Liver (tissue), 9 donors: Measurements from ENCODE around the gene HSD17B13. TPM values are rescaled to one million over a fixed set of nuclear protein-coding genes. Genes with fewer than 3 reads are reported as not detected.

ENCODE experiments used
- DNase-seq: peaks from one replicate; pipeline ENCODE4 v3.0.0-alpha.2; 2017; ENCODE audit warnings: low spot score
- H3K27ac ChIP-seq, 2 donors: one replicate each; pipeline ENCODE4 v1.7.0; 2013; ENCODE audit warnings: inconsistent platforms in 2 of 2, low read length in 2 of 2, control low read depth in 1 of 2, low read depth in 1 of 2, mild to moderate bottlenecking in 1 of 2
- H3K27me3 ChIP-seq, 4 donors: one replicate each; pipeline versions ENCODE4 v1.6.1 to v1.7.0; 2013; ENCODE audit warnings: low read length in 3 of 4, inconsistent platforms in 1 of 4, mild to moderate bottlenecking in 1 of 4, moderate library complexity in 1 of 4; ENCODE audit not compliant: control insufficient read depth in 4 of 4, insufficient read depth in 4 of 4
- H3K36me3 ChIP-seq, 4 donors: one replicate each; pipeline versions ENCODE4 v1.6.1 to v1.7.0; 2013; ENCODE audit warnings: low read length in 3 of 4, mild to moderate bottlenecking in 3 of 4, low read depth in 1 of 4, moderate library complexity in 1 of 4; ENCODE audit not compliant: control insufficient read depth in 4 of 4, insufficient read depth in 3 of 4
- H3K4me1 ChIP-seq, 4 donors: one replicate each; pipeline versions ENCODE4 v1.6.1 to v1.7.0; 2013; ENCODE audit warnings: low read length in 3 of 4, mild to moderate bottlenecking in 3 of 4, moderate library complexity in 1 of 4; ENCODE audit not compliant: control insufficient read depth in 4 of 4, insufficient read depth in 4 of 4
- H3K4me3 ChIP-seq, 3 donors: one replicate each; pipeline versions ENCODE4 v1.6.1 to v1.7.0; 2013; ENCODE audit warnings: low read length in 3 of 3, control low read depth in 1 of 3, low read depth in 1 of 3, mild to moderate bottlenecking in 1 of 3
- H3K9ac ChIP-seq, 2 donors: one replicate each; pipeline ENCODE4 v1.7.0; 2013; ENCODE audit warnings: low read length in 2 of 2, mild to moderate bottlenecking in 2 of 2, moderate library complexity in 2 of 2, control low read depth in 1 of 2, low read depth in 1 of 2
- H3K9me3 ChIP-seq, 4 donors: one replicate each; pipeline versions ENCODE4 v1.6.1 to v1.7.0; 2013; ENCODE audit warnings: low read length in 3 of 4; ENCODE audit not compliant: control insufficient read depth in 4 of 4
- EGR1 ChIP-seq, 2 donors: IDR thresholded peaks; 2 replicates each; pipeline ENCODE4 v1.6.1; 2016 to 2018; ENCODE audit warnings: antibody characterized with exemption in 2 of 2, low read depth in 2 of 2
- FOXA1 ChIP-seq: IDR thresholded peaks from 2 replicates; pipeline ENCODE4 v1.6.1; 2016; ENCODE audit warnings: antibody characterized with exemption
- FOXA2 ChIP-seq: IDR thresholded peaks from 2 replicates; pipeline ENCODE4 v1.6.1; 2016; ENCODE audit warnings: antibody characterized with exemption
- GABPA ChIP-seq, 2 donors: IDR thresholded peaks in 1 of 2; conservative IDR thresholded peaks in 1 of 2; 2 replicates each; pipeline ENCODE4 v1.6.1; 2016; ENCODE audit warnings: antibody characterized with exemption in 2 of 2, mild to moderate bottlenecking in 1 of 2, moderate library complexity in 1 of 2
- HNF4A ChIP-seq, 2 donors: conservative IDR thresholded peaks; 2 replicates each; pipeline ENCODE4 v1.6.1; 2016; ENCODE audit warnings: antibody characterized with exemption in 2 of 2, mild to moderate bottlenecking in 2 of 2
- HNF4G ChIP-seq: IDR thresholded peaks from 2 replicates; pipeline ENCODE4 v1.6.1; 2016; ENCODE audit warnings: antibody characterized with exemption
- JUND ChIP-seq, 2 donors: IDR thresholded peaks; 2 replicates each; pipeline ENCODE4 v1.6.1; 2016; ENCODE audit warnings: antibody characterized with exemption in 2 of 2
- NR2F2 ChIP-seq: IDR thresholded peaks from 2 replicates; pipeline ENCODE4 v1.6.1; 2016; ENCODE audit warnings: antibody characterized with exemption
- RAD21 ChIP-seq, 2 donors: IDR thresholded peaks; 2 replicates each; pipeline ENCODE4 v1.6.1; 2016; ENCODE audit warnings: antibody characterized with exemption in 2 of 2, mild to moderate bottlenecking in 2 of 2
- REST ChIP-seq: IDR thresholded peaks from 2 replicates; pipeline ENCODE4 v1.6.1; 2016; ENCODE audit warnings: antibody characterized with exemption, mild to moderate bottlenecking
- RXRA ChIP-seq, 2 donors: IDR thresholded peaks; 2 replicates each; pipeline ENCODE4 v1.6.1; 2017 to 2018; ENCODE audit warnings: antibody characterized with exemption in 2 of 2, mild to moderate bottlenecking in 1 of 2
- SP1 ChIP-seq: IDR thresholded peaks from 2 replicates; pipeline ENCODE4 v1.6.1; 2018; ENCODE audit warnings: antibody characterized with exemption, mild to moderate bottlenecking
- TAF1 ChIP-seq: conservative IDR thresholded peaks from 2 replicates; pipeline ENCODE4 v1.6.1; 2016; ENCODE audit warnings: antibody characterized with exemption, mild to moderate bottlenecking
- YY1 ChIP-seq: IDR thresholded peaks from 2 replicates; pipeline ENCODE4 v1.6.1; 2016; ENCODE audit warnings: antibody characterized with exemption, mild to moderate bottlenecking
- ZBTB33 ChIP-seq: IDR thresholded peaks from 2 replicates; pipeline ENCODE4 v1.6.1; 2016; ENCODE audit warnings: antibody characterized with exemption
- WGBS: extraction: QIAGEN DNeasy Blood & Tissue Kit; methylation state at CpG from one replicate; pipeline ENCODE4 v1.1.7; 2013; 5-methylcytosine and 5-hydroxymethylcytosine counted together
- polyA plus RNA-seq, 2 donors: library from polyadenylated mRNA; stranded (reverse) in 1 of 2; unstranded in 1 of 2; fragments of 200-250 nt in 1 of 2; fragments of >200 nt in 1 of 2; fragmentation: Nextera tagmentation in 1 of 2; extraction: Ambion mirVana in 1 of 2; gene quantifications; one replicate each; pipeline versions ENCODE4 v1.2.1 to v1.2.3, GENCODE V29; 2013 to 2015
- total RNA-seq, 2 donors: library from RNA; depleted of rRNA; stranded (reverse); fragments of >200 nt; gene quantifications; one replicate each; pipeline ENCODE4 v1.2.3, GENCODE V29; 2014
- TF ChIP-seq, protein P1 (sequence below): IDR thresholded peaks from 2 replicates; pipeline ENCODE4 v1.6.1; 2016; ENCODE audit warnings: antibody characterized with exemption
- TF ChIP-seq, protein P2 (sequence below): IDR thresholded peaks from 2 replicates; pipeline ENCODE4 v1.6.1; 2016; ENCODE audit warnings: antibody characterized with exemption
- TF ChIP-seq, protein P3 (sequence below): fragments of 150-350 bp; IDR thresholded peaks from 2 replicates; pipeline ENCODE4 v1.5.1; 2017; ENCODE audit warnings: improper control_type of control experiment, low read depth, low read length; ENCODE audit not compliant: missing input control
- donor health status: healthy.
- donor health status: healthy.
- donor health status: healthy.
- donor health status: healthy.
- donor health status: healthy.

The HSD17B13 gene
- total and polyA plus RNA-seq, 4 donors: 0.09 to 61.7 (median 22.8) TPM

DNA sequence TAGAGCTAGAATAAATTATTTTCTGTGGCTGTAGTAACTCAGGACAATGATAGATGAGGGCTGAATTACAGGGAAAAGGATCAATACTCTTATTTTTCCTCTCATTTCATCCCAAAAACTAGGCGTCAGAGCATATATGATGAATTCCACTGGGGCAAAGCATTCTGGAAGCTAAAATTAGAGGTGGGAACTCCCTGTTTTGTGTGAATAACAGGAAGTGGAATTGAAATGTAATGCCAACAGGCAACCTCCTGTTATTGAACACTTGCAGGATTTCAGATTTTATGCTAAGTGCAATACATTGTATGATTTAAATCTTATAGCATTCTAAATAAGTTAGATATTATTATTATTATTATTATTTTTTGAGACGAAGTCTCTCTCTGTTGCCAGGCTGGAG, 47.4 kb upstream of the HSD17B13 start (continued):
- no peak for TF ChIP-seq ZBTB33
- TF ChIP-seq, protein P1, sequence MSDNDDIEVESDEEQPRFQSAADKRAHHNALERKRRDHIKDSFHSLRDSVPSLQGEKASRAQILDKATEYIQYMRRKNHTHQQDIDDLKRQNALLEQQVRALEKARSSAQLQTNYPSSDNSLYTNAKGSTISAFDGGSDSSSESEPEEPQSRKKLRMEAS: no peak
- TF ChIP-seq, protein P2, sequence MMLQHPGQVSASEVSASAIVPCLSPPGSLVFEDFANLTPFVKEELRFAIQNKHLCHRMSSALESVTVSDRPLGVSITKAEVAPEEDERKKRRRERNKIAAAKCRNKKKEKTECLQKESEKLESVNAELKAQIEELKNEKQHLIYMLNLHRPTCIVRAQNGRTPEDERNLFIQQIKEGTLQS: no peak
- no peak for TF ChIP-seq HNF4G

DNA sequence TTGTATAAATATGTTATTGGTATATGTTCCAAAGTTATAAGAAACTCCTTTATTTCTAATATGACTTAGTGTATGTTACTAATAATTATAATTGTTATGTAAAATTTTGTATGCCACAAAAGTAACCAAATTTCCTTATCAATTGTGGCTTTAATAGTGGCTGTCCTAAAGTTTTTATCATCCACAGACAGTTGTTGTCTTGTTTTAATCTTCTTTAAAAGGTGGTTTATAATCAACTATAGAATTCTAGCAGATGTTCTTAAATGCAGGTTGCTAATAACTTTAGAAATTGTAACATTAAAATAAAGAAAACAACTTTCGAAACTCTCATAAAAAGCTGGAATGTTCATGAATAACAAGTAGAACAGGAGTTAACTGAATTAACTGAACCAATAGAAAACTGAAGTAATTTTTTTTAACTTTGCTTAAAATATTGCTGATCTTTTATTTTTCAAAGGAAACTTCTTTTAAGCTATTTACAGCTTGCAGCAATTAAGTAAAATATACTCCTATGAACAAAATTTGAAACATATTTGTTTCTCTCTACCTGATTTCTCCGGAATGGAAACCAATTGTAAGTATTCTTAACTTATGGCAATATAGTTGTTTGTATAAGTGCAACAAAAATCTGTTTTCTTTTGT, 44.0 kb upstream of the HSD17B13 start:
- Histone ChIP-seq H3K36me3 (peaks cover 15 to 59% (median 36%) of the 10 kb centered on the region in 4 donors), H3K9ac (no peak overlapping the region), H3K27ac (no peak overlapping the region), H3K4me3 (no peak overlapping the region), H3K27me3 (no peaks in the 10 kb centered on the region), H3K9me3 (no peaks in the 10 kb centered on the region), H3K4me1 (no peaks in the 10 kb centered on the region)
- DNase-seq: no peak
- no peak for TF ChIP-seq TAF1
- TF ChIP-seq SP1: no peak
- TF ChIP-seq RXRA (IDR thresholded peaks at IDR 0.05): no peak
- TF ChIP-seq REST: no peak
- TF ChIP-seq FOXA1: no peak
- no peak for TF ChIP-seq FOXA2
- TF ChIP-seq, protein P2: no peak
- TF ChIP-seq, protein P1: no peak
- no peak for TF ChIP-seq JUND (IDR thresholded peaks at IDR 0.05)
- TF ChIP-seq ZBTB33: no peak
- no peak for TF ChIP-seq NR2F2
- TF ChIP-seq HNF4G: no peak
- TF ChIP-seq YY1: no peak
- no peak for TF ChIP-seq GABPA (IDR thresholded peaks at IDR 0.05 in 1 of 2, conservative IDR thresholded peaks at IDR 0.05 in 1 of 2)
- TF ChIP-seq RAD21 (IDR thresholded peaks at IDR 0.05): no peak
- TF ChIP-seq, protein P3, sequence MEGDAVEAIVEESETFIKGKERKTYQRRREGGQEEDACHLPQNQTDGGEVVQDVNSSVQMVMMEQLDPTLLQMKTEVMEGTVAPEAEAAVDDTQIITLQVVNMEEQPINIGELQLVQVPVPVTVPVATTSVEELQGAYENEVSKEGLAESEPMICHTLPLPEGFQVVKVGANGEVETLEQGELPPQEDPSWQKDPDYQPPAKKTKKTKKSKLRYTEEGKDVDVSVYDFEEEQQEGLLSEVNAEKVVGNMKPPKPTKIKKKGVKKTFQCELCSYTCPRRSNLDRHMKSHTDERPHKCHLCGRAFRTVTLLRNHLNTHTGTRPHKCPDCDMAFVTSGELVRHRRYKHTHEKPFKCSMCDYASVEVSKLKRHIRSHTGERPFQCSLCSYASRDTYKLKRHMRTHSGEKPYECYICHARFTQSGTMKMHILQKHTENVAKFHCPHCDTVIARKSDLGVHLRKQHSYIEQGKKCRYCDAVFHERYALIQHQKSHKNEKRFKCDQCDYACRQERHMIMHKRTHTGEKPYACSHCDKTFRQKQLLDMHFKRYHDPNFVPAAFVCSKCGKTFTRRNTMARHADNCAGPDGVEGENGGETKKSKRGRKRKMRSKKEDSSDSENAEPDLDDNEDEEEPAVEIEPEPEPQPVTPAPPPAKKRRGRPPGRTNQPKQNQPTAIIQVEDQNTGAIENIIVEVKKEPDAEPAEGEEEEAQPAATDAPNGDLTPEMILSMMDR: no peak
- TF ChIP-seq EGR1 (IDR thresholded peaks at IDR 0.05; ENCODE audit: low read depth in 2 of 2): no peak
- TF ChIP-seq HNF4A (conservative IDR thresholded peaks at IDR 0.05): no peak
- 75% methylated on average over 2 of the region's 2 CpGs for WGBS
